Frontal cortex (tissue), 4 donors: ENCODE results near the gene NRXN3. TPM values are rescaled to one million over a fixed set of nuclear protein-coding genes. Genes with fewer than 3 reads are reported as not detected.

Source experiments
- DNase-seq, 2 donors: peaks; one replicate each; pipeline ENCODE4 v3.0.0; 2012; ENCODE audit warnings: low spot score in 2 of 2
- FAIRE-seq: peaks from 2 replicates; lab custom pipeline; 2012; peaks lifted over from hg19 to GRCh38; lab: Jason Lieb, UNC
- total RNA-seq: library from RNA; depleted of rRNA; stranded (reverse); fragments of >200 nt; gene quantifications from one replicate; pipeline ENCODE4 v1.2.3, GENCODE V29; 2014
- donor health status: control.
- donor health status: control.
- donor health status: control.

NRXN3 gene
- total RNA-seq, 1 donor from 2014 or later: 44.8 TPM

GRCh38 chr14:79438696-79439342 is 1268.6 kb downstream of the NRXN3 start:
- FAIRE-seq (no peak), DNase-seq (no peak)

- DNase-seq (no peak), FAIRE-seq (no peak)
These were observed 1272.6 kb downstream of the NRXN3 start for GRCh38 chr14:79442786-79443185.

- DNase-seq (no peak), FAIRE-seq (no peak)
These were observed 1273.4 kb downstream of the NRXN3 start for GRCh38 chr14:79443602-79444001.

- no peak for DNase-seq
- no peak for FAIRE-seq
These were observed 1278.8 kb downstream of the NRXN3 start for GRCh38 chr14:79448960-79449359.

- DNase-seq (no peak), FAIRE-seq (no peak)
These were observed 1281.4 kb downstream of the NRXN3 start for GRCh38 chr14:79451601-79452000.

GRCh38 chr14:79453276-79453675 is 1283.1 kb downstream of the NRXN3 start:
- no peak for FAIRE-seq
- DNase-seq: no peak

GRCh38 chr14:79464468-79464867 is 1294.3 kb downstream of the NRXN3 start:
- DNase-seq (no peak), FAIRE-seq (no peak)

- DNase-seq (no peak), FAIRE-seq (peak; percentile 36)
These were observed 1295.5 kb downstream of the NRXN3 start for GRCh38 chr14:79465651-79466050.

GRCh38 chr14:79466938-79467527 is 1296.9 kb downstream of the NRXN3 start:
- FAIRE-seq: no peak

GRCh38 chr14:79467835-79468234 is 1297.7 kb downstream of the NRXN3 start:
- no peak for FAIRE-seq
- no peak for DNase-seq

More at GRCh38 chr14:79466938-79467527, 1296.9 kb downstream of the NRXN3 start:
- DNase-seq: no peak

- DNase-seq: no peak
- no peak for FAIRE-seq
These were observed 1298.3 kb downstream of the NRXN3 start for GRCh38 chr14:79468486-79468885.

- FAIRE-seq (no peak), DNase-seq (no peak)
These were observed 1303.5 kb downstream of the NRXN3 start for GRCh38 chr14:79473651-79474050.

- FAIRE-seq: no peak
- no peak for DNase-seq
These were observed 1305.8 kb downstream of the NRXN3 start for GRCh38 chr14:79475887-79476532.

- DNase-seq (no peak), FAIRE-seq (no peak)
These were observed 1306.4 kb downstream of the NRXN3 start for GRCh38 chr14:79476552-79476951.

- FAIRE-seq (no peak), DNase-seq (no peak)
These were observed 1310.0 kb downstream of the NRXN3 start for GRCh38 chr14:79480212-79480611.

GRCh38 chr14:79482825-79483224 is 1312.7 kb downstream of the NRXN3 start:
- DNase-seq (no peak), FAIRE-seq (no peak)

GRCh38 chr14:79483477-79484388 is 1313.6 kb downstream of the NRXN3 start:
- DNase-seq (peak in 1 of 2 donors; percentile 13), FAIRE-seq (no peak)

- DNase-seq (no peak), FAIRE-seq (no peak)
These were observed 1317.5 kb downstream of the NRXN3 start for GRCh38 chr14:79487632-79488031.

- FAIRE-seq (no peak), DNase-seq (no peak)
These were observed 1321.0 kb downstream of the NRXN3 start for GRCh38 chr14:79491161-79491560.

GRCh38 chr14:79493081-79493645 is 1323.0 kb downstream of the NRXN3 start:
- DNase-seq (no peak), FAIRE-seq (no peak)
